ENCODE data around the gene LCN6.

- TF ChIP-seq, protein P1, sequence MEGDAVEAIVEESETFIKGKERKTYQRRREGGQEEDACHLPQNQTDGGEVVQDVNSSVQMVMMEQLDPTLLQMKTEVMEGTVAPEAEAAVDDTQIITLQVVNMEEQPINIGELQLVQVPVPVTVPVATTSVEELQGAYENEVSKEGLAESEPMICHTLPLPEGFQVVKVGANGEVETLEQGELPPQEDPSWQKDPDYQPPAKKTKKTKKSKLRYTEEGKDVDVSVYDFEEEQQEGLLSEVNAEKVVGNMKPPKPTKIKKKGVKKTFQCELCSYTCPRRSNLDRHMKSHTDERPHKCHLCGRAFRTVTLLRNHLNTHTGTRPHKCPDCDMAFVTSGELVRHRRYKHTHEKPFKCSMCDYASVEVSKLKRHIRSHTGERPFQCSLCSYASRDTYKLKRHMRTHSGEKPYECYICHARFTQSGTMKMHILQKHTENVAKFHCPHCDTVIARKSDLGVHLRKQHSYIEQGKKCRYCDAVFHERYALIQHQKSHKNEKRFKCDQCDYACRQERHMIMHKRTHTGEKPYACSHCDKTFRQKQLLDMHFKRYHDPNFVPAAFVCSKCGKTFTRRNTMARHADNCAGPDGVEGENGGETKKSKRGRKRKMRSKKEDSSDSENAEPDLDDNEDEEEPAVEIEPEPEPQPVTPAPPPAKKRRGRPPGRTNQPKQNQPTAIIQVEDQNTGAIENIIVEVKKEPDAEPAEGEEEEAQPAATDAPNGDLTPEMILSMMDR (IDR thresholded peaks at IDR 0.05; ENCODE audit: low read length) = no peak
- TF ChIP-seq EZH2phosphoT487 (IDR thresholded peaks at IDR 0.05; ENCODE audit: low read length) = no peak
- no peak for TF ChIP-seq EZH2 (optimal IDR thresholded peaks at IDR 0.05; ENCODE audit: low read depth, low read length)
Observed at GRCh38 chr9:136751244-136751643, 2.9 kb upstream of the LCN6 start.
